Smooth muscle cell (in vitro differentiated cells): ENCODE results near the gene CAPN13. TPM values are rescaled to one million over a fixed set of nuclear protein-coding genes. Genes with fewer than 3 reads are reported as not detected.

ENCODE experiments used
- DNase-seq: peaks from one replicate; lab custom pipeline; 2025; ENCODE audit not compliant: unreplicated experiment; lab: John Stamatoyannopoulos, UW
- H2AFZ ChIP-seq: fragments of 200-600 bp; sonication (generic); 2 replicates; pipeline ENCODE4 v1.6.0; 2016; ENCODE audit warnings: antibody characterized with exemption, low read depth, mild to moderate bottlenecking
- H3F3A ChIP-seq: fragments of 200-600 bp; sonication (generic); 2 replicates; pipeline ENCODE4 v1.6.0; 2017; ENCODE audit warnings: antibody characterized with exemption, low read depth
- H3K27ac ChIP-seq: fragments of 200-600 bp; sonication (generic); 2 replicates; pipeline ENCODE4 v1.5.1; 2016; ENCODE audit warnings: low read depth, mild to moderate bottlenecking
- H3K27me3 ChIP-seq: fragments of 200-600 bp; sonication (generic); 2 replicates; pipeline ENCODE4 v1.6.1; 2016; ENCODE audit warnings: low read depth, mild to moderate bottlenecking
- H3K36me3 ChIP-seq: fragments of 200-600 bp; sonication (generic); 2 replicates; pipeline ENCODE4 v1.5.1; 2016; ENCODE audit warnings: low read depth
- H3K4me1 ChIP-seq: fragments of 200-600 bp; sonication (generic); 2 replicates; pipeline ENCODE4 v1.5.1; 2016; ENCODE audit warnings: low read depth
- H3K4me2 ChIP-seq: fragments of 200-600 bp; sonication (generic); 2 replicates; pipeline ENCODE4 v1.6.0; 2016; ENCODE audit warnings: mild to moderate bottlenecking
- H3K4me3 ChIP-seq: fragments of 200-600 bp; sonication (generic); 2 replicates; pipeline ENCODE4 v1.5.1; 2016; ENCODE audit warnings: mild to moderate bottlenecking
- H3K79me2 ChIP-seq: fragments of 200-600 bp; sonication (generic); 2 replicates; pipeline ENCODE4 v1.6.0; 2016; ENCODE audit warnings: low read depth, mild to moderate bottlenecking
- H3K9ac ChIP-seq: fragments of 200-600 bp; sonication (generic); 2 replicates; pipeline ENCODE4 v1.6.0; 2016; ENCODE audit warnings: low read depth
- H3K9me3 ChIP-seq: fragments of 200-600 bp; sonication (generic); replicated peaks from 2 replicates; pipeline ENCODE4 v1.5.1; 2016; ENCODE audit warnings: low read depth
- H4K20me1 ChIP-seq: fragments of 200-600 bp; sonication (generic); 2 replicates; pipeline ENCODE4 v1.6.0; 2016; ENCODE audit warnings: low read depth
- CTCF ChIP-seq: fragments of 200-600 bp; sonication (generic); IDR thresholded peaks from 2 replicates; pipeline ENCODE4 v1.5.1; 2017; ENCODE audit warnings: borderline replicate concordance, mild to moderate bottlenecking, antibody characterized with exemption; ENCODE audit not compliant: insufficient read depth, poor library complexity, severe bottlenecking
- WGBS: methylation state at CpG from one replicate; pipeline ENCODE4 v1.1.7; 2016; ENCODE audit warnings: low lambda C conversion rate; 5-methylcytosine and 5-hydroxymethylcytosine counted together
- polyA plus RNA-seq: library from polyadenylated mRNA; unstranded; fragments of >200 nt; fragmentation: Nextera tagmentation; extraction: Ambion mirVana; gene quantifications from 2 replicates; pipeline ENCODE4 v1.2.1, GENCODE V29; 2016
- total RNA-seq: library from RNA; depleted of rRNA; stranded (reverse); fragments of >200 nt; gene quantifications from 2 replicates; pipeline ENCODE4 v1.2.3, GENCODE V29; 2014

Gene CAPN13
- total and polyA plus RNA-seq, 2 experiments from 2014 or later, result 0.04 to 0.40 TPM

- WGBS, result 50% methylated on average over 1 of the region's 1 CpG
- no peak overlapping the region for H2AFZ ChIP-seq
- H3K9me3 ChIP-seq, result no peaks in the 10 kb centered on the region
- H3K79me2 ChIP-seq, result no peaks in the 10 kb centered on the region
- H3K27ac ChIP-seq, result no peak overlapping the region
- DNase-seq, result no peak
- no peaks in the 10 kb centered on the region for H3K36me3 ChIP-seq
- H3K9ac ChIP-seq, result no peak overlapping the region
- no peak overlapping the region for H3K4me3 ChIP-seq
- no peaks in the 10 kb centered on the region for H3K4me1 ChIP-seq
- TF ChIP-seq CTCF, result no peak
- H3K4me2 ChIP-seq, result no peak overlapping the region
- no peaks in the 10 kb centered on the region for H4K20me1 ChIP-seq
- H3F3A ChIP-seq, result no peaks in the 10 kb centered on the region
- peaks cover 7% of the 10 kb centered on the region for H3K27me3 ChIP-seq
These were observed 25.8 kb downstream of the CAPN13 start for GRCh38 chr2:30781451-30781850.

GRCh38 chr2:30780776-30781330 lies 26.4 kb downstream of the CAPN13 start:
- TF ChIP-seq CTCF, result no peak
- no peak for DNase-seq
- Histone ChIP-seq H3K9me3 (no peaks in the 10 kb centered on the region), H4K20me1 (no peaks in the 10 kb centered on the region), H3K79me2 (no peaks in the 10 kb centered on the region), H3K27ac (no peak overlapping the region), H3K4me2 (no peak overlapping the region), H3K4me3 (no peak overlapping the region), H3K36me3 (no peaks in the 10 kb centered on the region), H3K4me1 (no peaks in the 10 kb centered on the region), H3K9ac (no peak overlapping the region), H2AFZ (no peak overlapping the region), H3K27me3 (peaks cover 7% of the 10 kb centered on the region), H3F3A (no peaks in the 10 kb centered on the region)
- WGBS, result 88% methylated on average over 5 of the region's 5 CpGs

GRCh38 chr2:30778611-30779010 lies 28.6 kb downstream of the CAPN13 start:
- Histone ChIP-seq H3K4me3 (no peak overlapping the region), H3K9me3 (no peaks in the 10 kb centered on the region), H3K27me3 (no peaks in the 10 kb centered on the region), H4K20me1 (no peaks in the 10 kb centered on the region), H3F3A (no peaks in the 10 kb centered on the region), H2AFZ (no peak overlapping the region), H3K36me3 (no peaks in the 10 kb centered on the region), H3K27ac (no peak overlapping the region), H3K4me1 (no peaks in the 10 kb centered on the region), H3K79me2 (no peaks in the 10 kb centered on the region), H3K4me2 (no peak overlapping the region), H3K9ac (no peak overlapping the region)
- TF ChIP-seq CTCF, result no peak
- no peak for DNase-seq
- 97% methylated on average over 11 of the region's 11 CpGs for WGBS
